ENCODE measurements around the gene SCNM1.
A peak's percentile ranks its signal among the peaks of the same experiment; 100 is the strongest.

Gene SCNM1

DNA sequence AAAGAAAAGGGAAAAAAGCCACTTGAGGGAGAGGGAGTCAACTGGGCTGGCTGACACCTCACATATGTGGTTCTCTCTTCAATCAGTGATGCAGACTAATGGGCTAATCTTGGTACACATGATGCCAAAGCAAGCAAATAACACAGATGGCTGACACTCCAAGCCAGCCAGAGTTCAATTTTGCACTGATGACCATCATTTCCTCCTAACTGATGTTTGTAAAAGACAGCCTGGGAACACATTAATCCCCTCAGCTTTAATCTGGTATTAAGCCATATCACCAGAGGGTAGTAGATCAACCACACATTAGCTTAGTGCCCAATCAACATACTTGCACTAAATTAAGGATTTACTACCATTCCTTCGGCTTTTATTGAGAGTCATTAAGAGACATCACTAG lies 21.3 kb downstream of the SCNM1 start:
- no peak for TF ChIP-seq CTCF (conservative IDR thresholded peaks at IDR 0.05)
- peak overlapping the region; percentile 88 for H3K27ac ChIP-seq

- peak overlapping the region; percentile 88 for H3K27ac ChIP-seq
These were observed 22.7 kb downstream of the SCNM1 start for GRCh38 chr1:151188667-151189066.

DNA sequence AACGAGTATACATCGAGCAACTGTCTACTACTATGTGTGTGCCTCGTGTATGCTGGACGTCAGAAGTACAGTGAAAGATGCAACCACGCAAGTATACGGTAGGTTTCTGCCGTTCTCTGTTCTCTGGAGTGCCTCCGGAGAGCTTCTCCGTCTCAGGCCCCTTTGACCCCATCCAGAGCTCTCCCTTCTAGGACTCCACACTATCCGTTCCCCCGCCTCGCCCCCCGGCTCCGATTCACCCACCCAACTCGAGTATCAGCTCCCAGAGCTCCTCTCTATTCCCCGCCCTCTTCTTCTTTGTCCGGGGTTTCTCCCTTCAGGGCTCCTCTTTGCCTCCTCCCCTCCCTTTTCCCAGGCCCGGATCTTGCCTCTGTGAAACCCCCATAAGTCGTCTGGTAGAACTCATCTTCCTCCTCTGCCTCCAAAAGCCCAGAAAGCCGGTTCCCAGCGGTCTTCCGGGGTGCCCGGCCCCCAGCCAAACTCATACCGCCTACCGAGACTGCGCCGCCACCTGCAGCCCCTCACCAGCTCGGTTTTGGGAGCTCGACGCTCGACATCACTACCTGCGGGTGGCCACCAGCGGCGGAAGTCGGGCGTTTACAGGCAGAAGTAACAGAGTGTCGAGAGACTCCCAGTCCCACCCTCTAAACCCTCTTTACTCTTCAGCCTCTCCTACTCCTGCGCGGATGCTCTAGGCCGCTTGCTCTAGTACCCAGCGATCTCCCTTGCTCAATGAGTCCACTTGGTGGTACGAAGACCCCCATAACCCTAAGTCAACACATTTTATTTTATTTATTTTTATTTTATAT lies 23.9 kb downstream of the SCNM1 start, which contains the start of gene VPS72:
VPS72 (minus strand) TSS at position 561 of the 809 bp plus-strand sequence; CDS start at position 485, 76 bp downstream.
- H3K27ac ChIP-seq: peak within 1 kb of the TSS; percentile 88
- no peak for TF ChIP-seq CTCF (conservative IDR thresholded peaks at IDR 0.05)

GRCh38 chr1:151192047-151192446 lies 26.1 kb downstream of the SCNM1 start:
- no peak for TF ChIP-seq CTCF (conservative IDR thresholded peaks at IDR 0.05)
- no peak overlapping the region for H3K27ac ChIP-seq

DNA sequence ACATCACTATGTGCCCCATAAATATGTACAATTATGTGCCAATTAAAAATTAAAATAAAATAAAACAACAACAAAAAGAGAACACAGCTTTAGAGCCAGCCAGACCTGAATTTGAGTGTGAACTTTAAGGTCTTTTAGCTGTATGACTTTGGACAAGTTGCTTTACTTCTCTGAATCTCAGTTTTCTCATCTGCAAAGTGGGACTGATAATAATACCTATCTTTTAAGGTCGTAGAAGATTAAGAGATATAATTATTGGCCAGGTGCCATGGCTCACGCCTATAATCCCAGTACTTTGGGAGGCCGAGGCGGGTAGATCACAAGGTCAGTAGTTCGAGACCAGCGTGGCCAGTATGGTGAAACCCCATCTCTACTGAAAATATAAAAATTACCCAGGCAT lies 27.4 kb downstream of the SCNM1 start:
- H3K27ac ChIP-seq: no peak overlapping the region
- TF ChIP-seq CTCF (conservative IDR thresholded peaks at IDR 0.05): no peak

- no peak overlapping the region for H3K27ac ChIP-seq
- no peak for TF ChIP-seq CTCF (conservative IDR thresholded peaks at IDR 0.05)
These were observed 27.9 kb downstream of the SCNM1 start for GRCh38 chr1:151193856-151194255.

DNA sequence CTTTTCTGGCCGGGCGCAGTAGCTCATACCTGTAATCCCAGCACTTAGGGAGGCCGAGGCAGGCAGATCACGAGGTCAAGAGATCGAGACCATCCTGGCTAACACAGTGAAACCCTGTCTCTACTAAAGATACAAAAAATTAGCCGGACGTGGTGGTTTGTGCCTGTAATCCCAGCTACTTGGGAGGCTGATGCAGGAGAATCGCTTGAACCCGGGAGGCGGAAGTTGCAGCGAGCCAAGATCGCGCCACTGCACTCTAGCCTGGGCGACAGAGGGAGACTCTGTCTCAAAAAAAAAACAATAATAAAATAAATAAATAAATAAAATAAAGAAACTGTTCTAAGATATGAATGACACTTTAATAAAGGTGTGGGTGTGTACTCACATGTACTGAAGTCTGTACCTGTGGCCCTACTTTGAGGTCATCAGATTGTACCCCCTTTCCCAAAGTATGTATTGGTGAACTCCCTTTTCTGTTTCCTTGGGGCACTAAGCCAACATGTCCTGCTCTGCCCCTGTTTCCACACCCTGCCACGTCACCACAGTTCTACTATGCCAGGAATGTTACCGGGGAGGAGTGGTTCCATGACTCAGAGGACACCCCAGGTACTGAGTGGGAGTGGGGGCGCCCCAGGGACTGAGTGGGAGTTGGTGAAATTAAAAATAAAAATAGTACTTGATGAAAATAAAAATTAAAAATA lies 29.1 kb downstream of the SCNM1 start:
- H3K27ac ChIP-seq: peak overlapping the region; percentile 66; the same call in 1 of the 2 replicates

- peak overlapping the region; percentile 66 for H3K27ac ChIP-seq
- peak; percentile 82 for TF ChIP-seq CTCF (conservative IDR thresholded peaks at IDR 0.05)
These were observed 30.4 kb downstream of the SCNM1 start for GRCh38 chr1:151196292-151196800.

Data from VCaP (cell line).